GM19238 (cell line): ENCODE results near the gene FCRL5.
"Not testable (repeated sequence)": the region's sequence is repeated elsewhere in the genome, so short reads cannot be mapped to it uniquely, and the experiment has no call there.

Experiments used
- DNase-seq: peaks from one replicate; pipeline ENCODE4 v3.0.0; 2011; ENCODE audit warnings: low spot score; ENCODE audit not compliant: insufficient read length

FCRL5 gene

DNA sequence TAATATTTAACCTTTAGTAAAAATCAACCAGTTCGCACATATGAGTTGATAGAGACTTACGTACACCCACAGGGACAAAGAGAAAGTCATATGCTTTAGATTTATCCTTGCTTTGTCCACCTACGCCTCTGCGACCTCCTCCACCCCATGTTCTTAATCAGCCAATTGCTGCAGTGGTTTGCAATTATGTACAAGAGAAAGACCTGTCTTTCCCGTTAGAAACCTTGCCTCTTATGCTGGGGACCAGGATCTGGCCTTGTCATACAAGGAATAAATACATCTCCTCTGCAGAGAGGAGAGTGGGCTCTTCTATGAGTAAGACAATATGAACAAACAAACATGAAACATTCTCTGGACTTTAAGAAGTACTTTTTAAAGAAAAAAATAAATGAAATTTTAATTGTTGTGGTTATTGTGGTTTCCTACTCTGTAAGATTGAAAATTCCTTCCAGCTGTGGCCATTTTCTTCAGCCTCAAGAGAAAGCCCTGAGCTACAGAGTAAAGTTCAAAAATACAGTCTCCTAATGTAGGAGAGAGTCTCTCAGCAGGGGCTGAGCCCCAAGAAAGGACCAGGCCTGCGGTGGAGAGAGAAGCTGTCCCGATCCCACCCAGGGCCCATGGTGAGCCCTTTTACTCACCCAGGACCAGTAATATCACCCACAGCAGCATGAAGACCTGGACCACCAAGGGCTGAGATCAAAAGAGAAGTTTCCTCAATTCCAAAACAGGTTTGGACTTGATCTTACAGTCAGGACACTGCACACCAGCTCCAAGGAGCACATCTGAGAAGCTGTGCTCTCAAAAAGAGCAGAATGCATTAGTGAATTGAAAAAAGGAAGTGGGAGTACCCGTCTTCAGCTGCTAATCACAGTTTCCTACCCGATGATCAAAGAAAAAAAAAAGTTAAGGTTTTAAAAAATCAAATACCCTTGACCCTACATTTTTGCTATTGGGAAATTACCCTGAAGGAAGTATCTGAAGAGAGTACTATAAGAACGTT lies at the start of gene FCRL5:
FCRL5 (minus strand) TSS at position 822 of the 1,000 bp plus-strand sequence; CDS start at position 669, 153 bp downstream.
- peak; percentile 12 for DNase-seq

DNA sequence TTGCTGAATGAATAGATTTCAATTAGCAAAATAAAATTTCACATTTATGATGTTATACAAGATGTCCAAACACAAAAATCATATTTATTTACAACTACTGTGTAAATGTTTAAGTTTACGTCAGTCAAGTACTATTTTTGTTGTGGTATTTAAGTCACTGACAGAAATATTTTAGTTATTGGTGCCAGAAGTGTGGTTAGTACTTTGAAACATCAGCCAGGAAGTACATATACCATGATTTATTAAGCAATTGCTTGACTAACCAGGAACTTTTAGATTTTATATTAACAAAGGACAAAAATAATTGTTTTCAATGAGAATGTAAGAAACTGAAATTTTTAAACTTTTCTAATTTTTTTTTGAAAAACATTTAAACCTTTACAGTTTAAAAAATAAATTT lies 47.9 kb upstream of the FCRL5 start:
- DNase-seq = no peak

DNA sequence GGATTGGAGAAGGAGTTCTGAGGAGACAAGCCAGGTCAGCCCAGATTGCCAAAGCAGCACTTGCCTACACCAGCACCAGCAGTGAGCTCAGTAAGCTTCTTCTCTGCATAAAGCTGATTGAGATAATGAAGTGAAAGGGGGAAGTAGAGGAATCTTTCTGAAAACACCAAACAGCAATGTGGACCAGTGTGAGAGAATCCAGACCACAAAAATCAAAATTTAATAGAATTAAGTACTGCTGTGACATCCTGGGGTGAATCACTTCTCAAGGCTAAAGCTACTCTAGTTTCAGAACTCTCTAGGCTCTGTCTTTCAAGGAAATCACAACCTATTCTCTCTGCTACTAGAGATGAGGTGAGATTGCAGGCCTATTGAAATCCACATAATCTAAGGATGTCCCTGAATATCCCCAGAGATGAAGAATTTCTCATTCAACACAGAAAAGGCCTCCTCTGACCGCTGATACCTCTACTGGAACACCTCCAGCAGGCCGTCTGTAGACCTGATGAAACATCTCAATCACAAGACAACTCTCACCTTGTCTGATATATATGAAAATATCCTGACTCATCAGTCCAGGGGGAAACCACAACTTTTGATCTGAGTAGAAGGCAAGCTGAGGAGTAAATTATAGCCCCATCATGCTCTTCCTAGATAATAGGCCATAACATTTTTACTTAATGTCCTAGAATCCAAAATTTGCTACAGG lies 45.8 kb upstream of the FCRL5 start, which contains the start of gene FCRL4:
FCRL4 (minus strand) TSS at position 127 of the 709 bp plus-strand sequence. CDS start 141 bp downstream, outside the sequence.
- DNase-seq = no peak

DNA sequence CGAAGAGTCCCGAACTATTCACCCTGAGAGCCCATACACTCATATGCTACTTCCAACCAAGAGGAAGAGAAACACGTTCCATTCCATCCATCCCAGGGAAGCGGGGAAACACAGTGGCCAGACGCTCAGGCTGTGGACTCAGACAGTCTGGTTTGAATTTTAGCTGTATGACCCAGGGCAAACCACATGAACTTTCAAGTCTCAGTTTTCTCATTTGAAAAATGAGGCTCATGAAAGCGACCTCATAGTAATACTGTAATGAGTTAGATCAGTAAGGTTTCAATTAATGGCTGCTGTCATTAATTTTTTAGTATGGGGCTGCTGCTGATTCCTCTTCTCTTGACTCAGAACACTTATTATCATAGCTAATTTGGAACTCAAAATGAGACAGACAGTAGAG lies 44.1 kb upstream of the FCRL5 start:
- DNase-seq = no peak

DNA sequence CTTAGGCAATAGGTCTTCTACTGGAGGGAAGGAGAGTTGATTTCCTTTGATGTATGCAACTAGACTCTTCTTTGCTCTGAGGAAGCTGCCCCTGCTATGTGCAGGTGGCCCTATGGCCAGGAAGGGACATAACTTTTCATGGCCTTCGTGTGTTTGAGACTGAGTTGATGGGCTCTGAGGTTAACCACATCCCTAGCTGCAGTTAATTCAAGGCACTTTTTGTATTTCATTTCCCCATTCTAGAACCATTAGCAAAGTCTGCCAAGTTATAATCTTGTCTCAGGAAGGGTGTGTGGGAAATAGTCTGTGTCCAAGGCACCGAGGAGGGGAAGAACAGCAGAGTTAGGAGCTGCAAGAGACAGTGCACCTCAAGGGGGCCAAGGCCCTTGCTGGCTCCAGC lies 43.0 kb upstream of the FCRL5 start:
- no peak for DNase-seq

DNA sequence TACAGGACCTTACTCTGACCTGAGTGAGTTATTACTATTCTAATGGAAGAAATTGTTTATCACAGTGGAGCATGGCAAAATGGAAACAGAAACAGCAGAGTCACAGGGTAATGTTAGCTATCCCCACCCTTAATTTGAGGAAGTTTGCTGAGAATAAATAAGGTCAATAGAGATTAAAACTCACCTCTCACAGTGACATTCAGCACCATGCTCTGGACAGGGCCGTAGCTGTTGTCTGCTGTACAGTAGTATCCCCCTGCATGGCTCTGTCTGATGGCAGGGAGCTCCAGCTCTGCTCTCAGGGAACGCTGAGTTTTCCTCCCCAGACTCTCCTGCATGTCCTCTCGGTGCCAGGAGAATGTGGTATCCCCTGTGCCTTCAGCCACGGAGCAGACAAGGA lies 33.7 kb upstream of the FCRL5 start:
- no peak for DNase-seq

DNA sequence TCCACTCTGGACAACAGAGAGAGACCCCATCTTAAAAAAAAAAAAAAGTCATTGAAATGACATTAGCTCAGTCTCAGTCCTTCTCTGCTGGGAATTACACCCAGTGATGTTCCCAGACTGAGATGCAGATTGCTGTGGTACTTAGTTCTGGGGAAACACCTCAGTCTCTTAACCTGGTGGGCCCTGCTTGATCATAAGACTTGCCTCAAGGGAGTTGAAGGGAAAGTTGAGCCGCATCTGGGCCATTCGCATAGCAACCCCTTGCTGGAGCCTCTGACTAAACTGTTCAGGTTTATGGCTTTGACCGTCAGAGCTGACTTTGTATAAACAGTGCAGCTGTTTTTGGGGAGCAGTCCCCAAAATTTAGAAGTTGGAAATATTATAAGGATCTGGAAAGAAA lies 32.2 kb upstream of the FCRL5 start:
- DNase-seq = no peak

DNA sequence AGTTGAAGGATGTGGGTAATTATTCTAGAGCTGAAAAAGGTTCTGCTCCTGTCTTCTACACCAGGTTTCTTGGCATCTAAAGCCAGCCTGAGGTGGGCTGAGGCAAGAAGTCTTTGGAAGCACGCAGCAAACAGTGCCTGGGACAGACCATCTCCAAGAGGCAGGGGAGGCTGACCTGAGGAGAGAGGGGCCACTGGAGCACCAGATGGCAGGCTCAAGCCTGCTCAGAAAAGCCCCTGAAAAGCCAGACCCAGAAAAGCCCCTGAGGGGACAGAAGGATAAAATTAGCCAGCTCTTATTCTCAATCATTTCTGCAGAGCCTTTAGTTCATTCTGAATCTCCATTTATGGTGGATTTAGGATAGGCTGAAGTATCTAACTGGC lies 28.5 kb upstream of the FCRL5 start:
- DNase-seq = no peak

DNA sequence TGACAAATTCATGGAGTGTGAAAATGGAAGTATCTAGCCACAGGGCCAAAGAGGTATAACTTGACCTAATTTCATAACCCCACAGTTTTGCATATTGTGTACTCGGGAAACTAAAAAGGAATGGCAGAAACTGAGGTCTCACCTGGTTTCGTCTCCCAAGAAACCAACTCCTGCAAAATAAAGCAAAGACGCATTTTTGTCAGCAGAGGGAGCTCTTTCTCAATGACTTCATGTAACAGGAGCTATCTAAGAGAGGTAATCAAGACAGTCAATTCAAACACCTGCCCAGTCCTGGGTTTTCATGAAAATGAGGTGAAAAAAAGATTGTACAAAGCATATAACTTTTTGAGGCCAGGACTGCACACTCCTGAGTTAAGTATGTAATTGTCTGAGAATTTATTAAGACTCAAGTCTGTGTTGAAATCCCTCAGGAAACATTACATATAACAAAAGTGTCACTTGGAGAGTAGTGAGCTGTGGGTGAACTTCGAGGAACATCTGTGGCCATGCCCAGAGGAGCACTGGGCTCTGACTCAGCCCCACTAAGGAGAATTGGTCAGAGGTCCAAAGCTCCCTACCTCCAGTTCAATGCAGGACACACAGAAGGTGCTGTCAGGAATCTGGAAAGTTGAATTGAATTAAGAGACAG lies 28.0 kb upstream of the FCRL5 start:
- DNase-seq = no peak

DNA sequence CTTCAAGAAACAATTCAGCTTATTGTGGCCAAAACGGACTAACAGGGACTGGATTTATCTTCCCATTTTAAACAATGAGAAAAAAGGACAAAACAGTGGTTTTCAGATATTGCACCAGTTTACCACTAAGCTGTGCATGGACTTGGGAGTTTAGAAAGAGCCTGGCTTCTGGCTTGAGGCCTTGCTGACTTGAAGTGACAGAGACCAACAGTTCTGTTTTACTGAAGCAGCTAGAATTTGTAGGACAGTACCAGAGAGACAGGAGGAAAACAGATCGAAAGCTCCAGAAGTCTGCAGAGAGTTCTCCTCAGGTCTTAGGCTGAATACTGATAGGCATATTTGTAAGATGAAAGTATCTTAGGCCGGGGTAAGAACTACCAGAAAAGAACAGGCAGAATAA lies 25.1 kb upstream of the FCRL5 start:
- no peak for DNase-seq

DNA sequence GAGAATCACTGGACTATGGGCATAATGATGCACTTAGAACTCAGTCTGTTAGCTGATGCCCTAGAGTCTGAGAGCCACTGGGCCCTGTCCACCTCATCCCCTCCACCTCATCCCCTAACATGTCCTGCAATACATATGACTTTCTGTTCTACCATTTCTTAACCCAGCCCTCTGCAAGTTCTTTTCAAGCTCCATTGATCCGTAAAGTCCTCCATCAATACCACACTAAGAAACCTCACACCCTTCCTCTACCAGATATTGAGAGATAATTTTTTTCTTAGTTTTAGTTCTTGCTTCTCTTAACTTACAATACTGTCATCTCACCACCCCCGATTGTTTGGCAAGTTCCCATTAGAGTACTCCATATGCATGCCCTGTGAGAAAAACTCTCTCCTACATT lies 23.4 kb upstream of the FCRL5 start:
- DNase-seq = no peak

DNA sequence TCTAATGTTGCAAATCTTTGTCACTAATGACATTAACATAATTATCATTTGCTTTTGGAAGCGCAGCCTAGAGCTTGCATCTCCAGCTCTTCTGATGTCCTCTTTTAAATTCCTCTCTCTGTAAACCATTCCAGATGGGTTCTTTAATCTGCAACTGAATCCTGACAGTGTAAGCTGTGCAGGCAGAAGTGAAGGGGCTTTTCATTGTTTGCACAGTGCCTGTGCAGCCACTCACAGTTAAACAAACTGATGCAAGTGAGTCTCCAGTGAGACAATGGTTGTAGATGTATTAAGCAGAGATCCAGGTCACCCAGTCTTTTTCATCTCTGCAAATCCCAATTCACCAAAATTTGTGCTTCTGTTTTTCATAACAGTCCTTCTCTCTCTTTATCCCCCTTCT lies 22.5 kb upstream of the FCRL5 start:
- DNase-seq = no peak

DNA sequence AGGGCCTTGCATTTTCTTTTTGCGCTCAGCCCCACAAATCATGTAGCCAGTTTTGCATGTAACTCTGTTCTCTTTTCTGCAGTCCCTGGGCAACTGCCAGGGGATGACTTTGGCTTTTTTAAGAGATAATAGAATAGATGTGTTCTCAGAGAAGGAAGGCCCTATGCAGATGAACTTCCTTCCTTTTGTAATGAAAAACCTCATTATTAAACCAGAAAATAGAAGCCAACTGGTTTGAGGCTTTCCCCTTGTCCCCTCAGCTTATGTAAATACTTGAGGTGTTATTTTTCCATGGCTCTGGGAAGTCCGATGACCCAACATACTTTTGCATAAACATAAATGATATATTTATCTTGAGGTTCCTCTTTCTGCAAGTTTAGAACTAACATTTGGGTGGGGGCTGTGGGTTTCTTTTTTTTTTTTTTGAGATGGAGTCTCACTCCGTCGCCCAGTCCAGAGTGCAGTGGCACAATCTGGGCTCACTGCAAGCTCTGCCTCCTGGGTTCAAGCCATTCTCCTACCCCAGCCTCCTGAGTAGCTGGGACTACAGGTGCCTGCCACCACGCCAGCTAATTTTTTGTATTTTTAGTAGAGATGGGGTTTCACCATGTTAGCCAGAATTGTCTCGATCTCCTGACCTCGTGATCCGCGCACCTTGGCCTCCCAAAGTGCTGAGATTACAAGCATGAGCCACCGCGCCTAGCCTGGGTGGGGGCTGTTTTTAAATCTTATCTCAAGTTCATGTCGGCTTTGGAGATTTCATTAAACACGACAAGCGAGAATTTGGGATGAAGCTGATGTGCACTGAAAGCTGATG lies 14.4 kb upstream of the FCRL5 start:
- DNase-seq = peak; percentile 4

DNA sequence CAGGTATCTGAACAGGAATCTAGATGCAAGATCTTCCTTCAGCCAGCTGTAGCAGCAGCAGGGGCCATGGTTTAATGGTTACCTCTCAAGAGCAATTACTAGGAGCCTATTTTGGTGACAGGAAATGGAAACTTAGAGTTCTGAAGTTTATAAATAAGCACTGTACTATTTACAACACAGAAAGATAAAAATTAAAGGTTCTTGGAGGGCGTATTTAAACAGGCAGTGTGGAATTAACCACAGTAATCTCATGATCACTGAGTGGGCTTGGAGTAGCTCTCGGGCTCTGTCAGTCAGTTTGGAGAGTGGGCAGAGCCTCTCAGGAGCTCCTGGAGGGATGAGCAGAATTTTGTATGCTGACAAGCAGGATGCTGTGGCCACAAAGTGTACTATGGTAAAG lies 10.2 kb upstream of the FCRL5 start:
- peak; percentile 44 for DNase-seq

DNA sequence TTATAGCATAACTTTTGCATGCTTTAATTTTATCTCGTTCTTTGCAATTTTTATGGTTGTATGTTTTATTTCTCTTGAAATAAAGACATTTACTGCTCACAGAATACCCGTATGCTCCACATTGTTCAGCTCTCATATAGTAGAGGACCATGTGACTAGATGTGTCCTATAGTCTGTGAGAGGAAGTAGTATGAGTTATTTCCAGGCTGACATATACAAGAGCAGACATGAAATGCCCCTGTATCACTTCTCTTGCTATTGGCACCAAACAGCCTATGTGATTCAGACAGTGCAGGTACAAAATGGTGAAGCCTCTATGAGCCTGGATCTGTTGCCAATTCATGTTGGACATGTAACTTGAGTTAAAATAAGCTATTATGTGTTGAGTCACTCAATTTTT lies 5.8 kb upstream of the FCRL5 start:
- no peak for DNase-seq

DNA sequence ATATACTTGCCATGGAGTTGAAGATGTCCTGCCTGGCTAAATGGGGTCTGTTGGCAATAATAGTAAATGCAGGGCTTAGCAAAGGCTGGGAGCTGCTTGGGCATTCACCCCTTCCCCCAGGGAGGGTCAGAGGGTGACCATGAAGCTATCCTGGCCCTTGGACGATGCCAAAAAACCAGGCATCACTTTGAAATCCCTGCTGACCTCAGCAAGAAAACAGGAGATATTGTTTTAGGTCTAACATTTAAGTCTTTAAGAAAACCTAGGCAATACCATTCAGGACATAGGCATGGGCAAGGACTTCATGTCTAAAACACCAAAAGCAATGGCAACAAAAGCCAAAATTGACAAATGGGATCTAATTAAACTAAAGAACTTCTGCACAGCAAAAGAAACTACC lies 4.2 kb downstream of the FCRL5 start:
- DNase-seq = not testable (repeated sequence)

DNA sequence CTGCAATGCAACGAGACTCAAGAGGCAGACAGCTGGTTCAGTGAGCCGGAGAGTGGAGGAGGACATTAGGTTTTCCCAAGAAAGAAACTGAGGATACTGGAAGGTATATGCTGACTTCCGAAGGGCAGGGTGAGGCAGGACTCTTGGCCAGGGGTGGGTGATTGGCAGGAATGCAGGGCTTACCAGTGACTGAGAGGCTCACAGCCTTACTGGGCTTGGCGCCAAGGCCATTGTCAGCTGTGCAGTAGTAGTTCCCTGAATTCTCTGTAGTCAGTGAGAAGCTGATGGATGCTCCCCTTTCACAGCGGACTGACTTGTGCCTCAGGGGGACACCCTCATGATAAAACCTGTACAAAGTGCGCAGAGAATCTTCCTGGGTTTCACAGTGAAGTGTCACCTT lies 9.6 kb downstream of the FCRL5 start:
- DNase-seq = no peak

DNA sequence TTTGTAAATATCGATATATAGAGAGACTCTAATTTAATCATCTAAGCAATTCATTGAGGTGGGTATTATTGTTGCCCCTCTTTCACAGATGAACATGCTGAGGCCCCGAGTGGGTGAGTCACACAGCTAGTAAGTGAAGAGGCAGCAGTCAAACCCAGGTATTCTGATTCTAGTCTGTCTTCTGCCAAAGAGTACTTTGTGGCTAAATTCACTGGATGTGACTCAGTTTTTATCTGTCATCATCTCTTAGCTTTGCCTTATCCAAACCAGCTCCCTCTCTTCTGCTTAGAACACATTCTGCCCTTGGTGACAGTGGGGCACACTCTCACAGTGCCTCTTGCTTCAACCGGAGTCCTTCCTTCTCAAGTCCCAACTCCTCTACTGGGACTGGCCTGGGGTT lies 11.5 kb downstream of the FCRL5 start:
- no peak for DNase-seq

DNA sequence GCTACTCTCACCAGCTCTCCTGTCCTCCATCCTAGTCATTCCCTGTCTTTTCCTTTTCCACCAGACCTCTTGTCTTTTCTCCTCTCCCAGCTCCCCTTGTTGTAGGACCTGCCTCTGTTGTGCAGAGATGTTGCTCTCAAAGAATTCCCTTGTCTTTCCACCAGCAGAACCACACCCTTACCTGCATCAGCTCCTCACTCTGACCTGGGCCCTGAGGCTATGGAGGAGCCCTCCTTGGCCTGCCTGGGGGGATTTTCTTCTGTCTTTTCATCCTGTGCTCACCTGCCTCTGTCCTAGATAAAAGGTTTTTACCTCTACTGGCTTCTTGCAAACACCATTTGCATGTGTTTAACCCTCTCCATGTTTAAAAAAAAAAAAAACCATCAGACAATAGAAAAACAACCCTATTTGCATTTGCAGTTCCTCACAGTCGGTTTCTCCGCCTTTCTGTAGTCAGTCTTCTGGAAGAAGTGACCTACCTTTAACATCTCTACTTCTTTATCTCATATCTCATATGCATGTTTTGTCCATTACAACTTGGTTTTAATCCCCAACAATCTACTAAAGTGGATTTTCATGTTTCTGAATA lies 12.1 kb downstream of the FCRL5 start:
- DNase-seq = no peak

DNA sequence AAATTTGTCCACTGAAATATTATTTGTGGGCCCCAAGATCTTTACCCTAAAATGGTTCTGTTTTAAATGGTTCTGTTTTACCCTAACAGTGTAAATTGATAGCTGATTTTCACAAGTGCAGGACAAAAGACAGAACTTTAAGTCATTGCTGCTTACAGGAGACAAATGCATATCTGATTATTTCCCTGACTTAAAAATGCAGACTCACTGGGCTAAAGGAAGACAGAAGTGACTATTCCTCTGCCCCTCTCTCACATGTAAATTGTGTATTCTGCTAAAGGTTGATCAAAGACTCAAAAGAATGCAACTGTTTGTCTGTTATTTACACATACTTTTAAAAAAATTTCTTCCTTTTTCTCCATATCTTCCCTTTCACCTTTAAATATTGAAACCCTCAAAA lies 12.7 kb downstream of the FCRL5 start:
- no peak for DNase-seq

DNA sequence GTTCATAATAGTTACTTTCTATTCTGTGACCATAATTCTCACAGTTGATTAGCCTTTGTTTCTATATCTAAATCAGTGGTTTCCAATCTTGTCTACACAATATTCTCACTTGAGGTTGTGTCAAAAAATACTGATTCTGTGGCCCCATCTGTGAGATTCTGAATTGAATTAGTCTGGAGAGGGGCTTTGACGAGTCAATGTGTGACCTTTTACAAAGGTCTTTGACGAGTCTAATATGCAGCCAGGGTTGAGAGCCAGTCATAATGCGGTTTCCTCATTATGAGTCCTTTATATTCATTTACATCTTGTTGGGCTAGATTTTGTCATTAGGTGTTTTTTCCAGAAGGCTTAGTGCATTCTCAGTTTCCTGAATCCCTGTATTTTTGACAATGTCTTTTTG lies 19.7 kb downstream of the FCRL5 start:
- no peak for DNase-seq
